Ovary (tissue), 9 donors: ENCODE data around the gene TRPM5. TPM values are rescaled to one million over a fixed set of nuclear protein-coding genes. Genes with fewer than 3 reads are reported as not detected.
A peak's percentile ranks its signal among the peaks of the same experiment; 100 is the strongest.

Source experiments
- DNase-seq, 5 donors: peaks; one replicate each; pipeline ENCODE4 v3.0.0-alpha.2; 2019 to 2020
- H3K27ac ChIP-seq, 2 donors: fragments of 200-600 bp; one replicate each; pipeline versions ENCODE4 v1.5.1 to v1.8.0; 2019 to 2022
- H3K27me3 ChIP-seq: fragments of 200-600 bp; one replicate; pipeline ENCODE4 v1.8.0; 2022
- H3K36me3 ChIP-seq: fragments of 200-600 bp; sonication (generic); one replicate; pipeline ENCODE4 v1.5.1; 2019
- H3K4me1 ChIP-seq: one replicate; pipeline ENCODE4 v1.8.1; 2013; ENCODE audit warnings: mild to moderate bottlenecking, moderate library complexity; ENCODE audit not compliant: insufficient read depth
- H3K4me3 ChIP-seq: fragments of 200-600 bp; sonication (generic); one replicate; pipeline ENCODE4 v1.5.1; 2017
- H3K9me3 ChIP-seq, 2 donors: fragments of 200-600 bp in 1 of 2; sonication (generic) in 1 of 2; one replicate each; pipeline versions ENCODE4 v1.5.1 to v1.8.1; 2013 to 2019; ENCODE audit warnings: mild to moderate bottlenecking in 1 of 2, moderate library complexity in 1 of 2
- EP300 ChIP-seq: sonication (generic); formaldehyde crosslinking; IDR thresholded peaks from one replicate; pipeline ENCODE4 v1.6.1; 2017; ENCODE audit warnings: antibody characterized with exemption
- POLR2A ChIP-seq: fragments of 450-650 bp; IDR thresholded peaks from one replicate; pipeline ENCODE4 v1.6.1; 2017; ENCODE audit warnings: antibody characterized with exemption, mild to moderate bottlenecking, moderate library complexity
- WGBS, 3 donors: extraction: QIAGEN DNeasy Blood & Tissue Kit in 1 of 3; methylation state at CpG; one replicate each; pipeline versions ENCODE4 v1.1.5 to v1.1.7; 2013 to 2017; 5-methylcytosine and 5-hydroxymethylcytosine counted together
- intact Hi-C, 4 donors: fragments of 100-400 bp; cut with DNase I; formaldehyde crosslinking; loops; one replicate each; pipeline versions ENCODE4 v1.11.0 to v1.15.1; 2022 to 2023
- polyA plus RNA-seq, 2 donors: library from polyadenylated mRNA; stranded (reverse); fragments of 200-250 nt in 1 of 2; fragments of 350-450 nt in 1 of 2; fragmentation: Illumina TruSeq in 1 of 2; extraction: RNeasy Lipid Tissue Mini Kit (QIAGEN cat#74804) in 1 of 2; gene quantifications; one replicate each; pipeline ENCODE4 v1.2.3, GENCODE V29; 2013 to 2014
- total RNA-seq, 7 donors: library from RNA; depleted of rRNA in 2 of 7; stranded (reverse); fragments of >200 nt in 2 of 7; fragmentation: NEBNext Ultra II Directional in 3 of 7; extraction: Animal tissue kit (Norgen Biotek cat#: 25700) in 3 of 7; gene quantifications; one replicate each; pipeline versions ENCODE4 v1.1.0 to v1.2.4, GENCODE V29; 2016 to 2023
- TF ChIP-seq, protein P1 (sequence below), 3 donors: fragments of 450-650 bp in 2 of 3; fragments of 200-600 bp in 1 of 3; IDR thresholded peaks; one replicate each; pipeline versions ENCODE4 v1.5.1 to v1.8.0; 2016 to 2022; ENCODE audit warnings: antibody characterized with exemption in 3 of 3, mild to moderate bottlenecking in 1 of 3
- donor health status: DM: no; HTN: no; CAD: no; lungs with moderate emphysema.
- donor health status: DM: no; HTN: no; CAD: no.
- donor health status: Bipolar disorder and iron deficiency.
- donor health status: DM: yes; HTN: yes; CAD: no.
- donor health status: DM: no; HTN: no; CAD: no.
- donor health status: DM: yes; HTN: yes; CAD: no.

The TRPM5 gene
- total and polyA plus RNA-seq, 9 donors, result 0.05 to 0.11 (median 0.08) TPM; not detected in 6

- H3K4me1 ChIP-seq, result peaks cover 4% of the 10 kb centered on the region
- intact Hi-C loops, result loop anchor here in 1 of 4 donors (10.0 kb wide), 1 partner anchor 488 kb away; no protein-coding TSS in a partner anchor
- TF ChIP-seq EP300, result no peak
- H3K27me3 ChIP-seq, result no peaks in the 10 kb centered on the region
- no peak for DNase-seq
- no peak overlapping the region for H3K27ac ChIP-seq
- no peaks in the 10 kb centered on the region for H3K9me3 ChIP-seq
- H3K36me3 ChIP-seq, result no peaks in the 10 kb centered on the region
- no peak overlapping the region for H3K4me3 ChIP-seq
- WGBS, 3 donors, result 71 to 78% (median 76%) methylated on average over 14 of the region's 14 CpGs
Measured at GRCh38 chr11:2406451-2406850, 37.9 kb downstream of the TRPM5 start.

- no peak for DNase-seq
- WGBS, 3 donors, result 41 to 49% (median 45%) methylated on average over 12 of the region's 12 CpGs
- intact Hi-C loops, result loop anchor here in 1 of 4 donors (10.0 kb wide), 1 partner anchor 490 kb away; no protein-coding TSS in a partner anchor
Measured at GRCh38 chr11:2404735-2405196, 39.5 kb downstream of the TRPM5 start.

DNA sequence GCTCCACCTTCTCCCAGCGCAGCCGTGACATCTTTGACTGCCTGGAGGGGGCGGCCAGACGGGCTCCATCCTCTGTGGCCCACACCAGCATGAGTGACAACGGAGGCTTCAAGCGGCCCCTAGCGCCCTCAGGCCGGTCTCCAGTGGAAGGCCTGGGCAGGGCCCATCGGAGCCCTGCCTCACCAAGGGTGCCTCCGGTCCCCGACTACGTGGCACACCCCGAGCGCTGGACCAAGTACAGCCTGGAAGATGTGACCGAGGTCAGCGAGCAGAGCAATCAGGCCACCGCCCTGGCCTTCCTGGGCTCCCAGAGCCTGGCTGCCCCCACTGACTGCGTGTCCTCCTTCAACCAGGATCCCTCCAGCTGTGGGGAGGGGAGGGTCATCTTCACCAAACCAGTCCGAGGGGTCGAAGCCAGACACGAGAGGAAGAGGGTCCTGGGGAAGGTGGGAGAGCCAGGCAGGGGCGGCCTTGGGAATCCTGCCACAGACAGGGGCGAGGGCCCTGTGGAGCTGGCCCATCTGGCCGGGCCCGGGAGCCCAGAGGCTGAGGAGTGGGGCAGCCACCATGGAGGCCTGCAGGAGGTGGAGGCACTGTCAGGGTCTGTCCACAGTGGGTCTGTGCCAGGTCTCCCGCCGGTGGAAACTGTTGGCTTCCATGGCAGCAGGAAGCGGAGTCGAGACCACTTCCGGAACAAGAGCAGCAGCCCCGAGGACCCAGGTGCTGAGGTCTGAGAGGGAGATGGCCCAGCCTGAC is 41.2 kb downstream of the TRPM5 start:
- Histone ChIP-seq H3K36me3 (no peaks in the 10 kb centered on the region), H3K27me3 (no peaks in the 10 kb centered on the region), H3K9me3 (no peaks in the 10 kb centered on the region), H3K27ac (no peak overlapping the region), H3K4me3 (no peak overlapping the region), H3K4me1 (peaks cover 4% of the 10 kb centered on the region)
- intact Hi-C loops, result loop anchor here in 1 of 4 donors (10.0 kb wide), 1 partner anchor 492 kb away; no protein-coding TSS in a partner anchor
- 65 to 70% (median 67%) methylated on average over 30 to 31 of the region's 31 CpGs for WGBS, 3 donors
- TF ChIP-seq, protein P1, sequence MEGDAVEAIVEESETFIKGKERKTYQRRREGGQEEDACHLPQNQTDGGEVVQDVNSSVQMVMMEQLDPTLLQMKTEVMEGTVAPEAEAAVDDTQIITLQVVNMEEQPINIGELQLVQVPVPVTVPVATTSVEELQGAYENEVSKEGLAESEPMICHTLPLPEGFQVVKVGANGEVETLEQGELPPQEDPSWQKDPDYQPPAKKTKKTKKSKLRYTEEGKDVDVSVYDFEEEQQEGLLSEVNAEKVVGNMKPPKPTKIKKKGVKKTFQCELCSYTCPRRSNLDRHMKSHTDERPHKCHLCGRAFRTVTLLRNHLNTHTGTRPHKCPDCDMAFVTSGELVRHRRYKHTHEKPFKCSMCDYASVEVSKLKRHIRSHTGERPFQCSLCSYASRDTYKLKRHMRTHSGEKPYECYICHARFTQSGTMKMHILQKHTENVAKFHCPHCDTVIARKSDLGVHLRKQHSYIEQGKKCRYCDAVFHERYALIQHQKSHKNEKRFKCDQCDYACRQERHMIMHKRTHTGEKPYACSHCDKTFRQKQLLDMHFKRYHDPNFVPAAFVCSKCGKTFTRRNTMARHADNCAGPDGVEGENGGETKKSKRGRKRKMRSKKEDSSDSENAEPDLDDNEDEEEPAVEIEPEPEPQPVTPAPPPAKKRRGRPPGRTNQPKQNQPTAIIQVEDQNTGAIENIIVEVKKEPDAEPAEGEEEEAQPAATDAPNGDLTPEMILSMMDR (IDR thresholded peaks at IDR 0.05), result no peak
- no peak for TF ChIP-seq EP300
- TF ChIP-seq POLR2A, result no peak
- peak in 1 of 5 donors; percentile 37 for DNase-seq

More at GRCh38 chr11:2404735-2405196, 39.5 kb downstream of the TRPM5 start:
- Histone ChIP-seq H3K4me3 (no peak overlapping the region), H3K36me3 (no peaks in the 10 kb centered on the region), H3K9me3 (no peaks in the 10 kb centered on the region), H3K27ac (no peak overlapping the region), H3K27me3 (no peaks in the 10 kb centered on the region), H3K4me1 (peaks cover 4% of the 10 kb centered on the region)
- TF ChIP-seq POLR2A (no peak), EP300 (no peak)
- TF ChIP-seq, protein P1 (IDR thresholded peaks at IDR 0.05), result no peak

DNA sequence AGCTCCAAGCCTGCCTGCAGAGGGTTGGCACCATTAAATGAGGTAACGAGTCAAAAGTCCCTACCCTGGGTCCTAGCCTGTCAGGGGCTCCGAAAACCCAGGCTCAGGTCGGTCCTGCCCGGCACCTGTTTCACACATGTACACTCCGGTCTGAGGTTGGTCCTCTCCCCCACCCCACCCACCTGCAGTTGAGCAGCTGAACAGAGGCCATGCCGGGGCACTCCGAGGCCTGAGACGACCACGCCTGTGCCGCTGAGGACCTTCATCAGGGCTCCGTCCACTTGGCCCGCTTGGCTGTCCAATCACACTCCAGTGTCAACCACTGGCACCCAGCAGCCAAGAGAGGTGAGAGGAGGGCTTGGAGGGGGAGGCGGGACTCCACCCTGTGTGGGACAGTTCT is 42.2 kb downstream of the TRPM5 start:
- intact Hi-C loops, result loop anchor here in 1 of 4 donors (10.0 kb wide), 1 partner anchor 493 kb away; no protein-coding TSS in a partner anchor

More for the DNA sequence above, 42.2 kb downstream of the TRPM5 start:
- TF ChIP-seq, protein P1 (IDR thresholded peaks at IDR 0.05), result no peak
- TF ChIP-seq EP300, result no peak
- no peak for TF ChIP-seq POLR2A
- no peaks in the 10 kb centered on the region for H3K36me3 ChIP-seq
- H3K4me1 ChIP-seq, result peaks cover 4% of the 10 kb centered on the region
- DNase-seq, result peak in 2 of 5 donors; percentile 48
- 79 to 83% (median 82%) methylated on average over 11 to 13 of the region's 13 CpGs for WGBS, 3 donors
- H3K27ac ChIP-seq, result no peak overlapping the region
- H3K9me3 ChIP-seq, result no peaks in the 10 kb centered on the region
- H3K4me3 ChIP-seq, result no peak overlapping the region
- no peaks in the 10 kb centered on the region for H3K27me3 ChIP-seq
